ENCODE data around the gene CUEDC1. TPM values are rescaled to one million over a fixed set of nuclear protein-coding genes. Genes with fewer than 3 reads are reported as not detected.

CUEDC1 gene
- total and polyA plus RNA-seq, 2 of the 13 experiments (the other 11 are each of a cell fraction or from before 2014, with no cell fraction given): 7.4 to 12.9 TPM

GRCh38 chr17:57817299-57817698 lies 137.9 kb downstream of the CUEDC1 start:
- no peak for FAIRE-seq
- Histone ChIP-seq H2AFZ (ENCODE audit: low read length) (no peak overlapping the region), H3K9me3 (ENCODE audit: low read length) (no peaks in the 10 kb centered on the region), H3K9ac (ENCODE audit: insufficient read depth, low read depth, low read length) (no peak overlapping the region), H3K4me3 (replicated peaks in 1 of 3; ENCODE audit: insufficient read depth in 1 of 3, low read depth in 2 of 3, low read length in 3 of 3) (no peak overlapping the region), H3K27me3 (ENCODE audit: control insufficient read depth in 1 of 2, insufficient read depth in 2 of 2, low read length in 2 of 2) (peaks cover 3 to 37% of the 10 kb centered on the region in 2 experiments; a peak in 3 of 5 replicates), H3K4me2 (ENCODE audit: low read depth, low read length) (no peak overlapping the region), H3K27ac (ENCODE audit: extremely low read length, insufficient read depth, low read length) (no peak overlapping the region), H3K4me1 (ENCODE audit: insufficient read depth, low read length) (no peaks in the 10 kb centered on the region), H3K79me2 (ENCODE audit: insufficient read depth, low read length) (no peaks in the 10 kb centered on the region), H3K36me3 (replicated peaks in 1 of 2; ENCODE audit: control insufficient read depth in 1 of 2, insufficient read depth in 2 of 2, low read length in 2 of 2) (no peaks in the 10 kb centered on the region), H4K20me1 (ENCODE audit: insufficient read depth, low read length) (no peaks in the 10 kb centered on the region)
- no peak for DNase-seq (ENCODE audit: low spot score)
- peak; percentile 57; the same call in 1 of the 2 replicates for TF ChIP-seq ZNF331 (CRISPR knock-in tag; IDR thresholded peaks at IDR 0.05)
- no peak for TF ChIP-seq ZSCAN30 (CRISPR knock-in tag; IDR thresholded peaks at IDR 0.05)
- WGBS (ENCODE audit: low lambda C conversion rate): 68% methylated on average over 4 of the region's 4 CpGs
- no TSS peak for BruUV-seq (replicated peaks)
- in situ Hi-C loops (cut with HindIII; ENCODE audit: extremely low pct_ligation_motif_present, low pct_unique_long_range_greater_than_20kb): no loop called here
- POLR2A ChIA-PET: no interaction called here
- CTCF ChIA-PET (ENCODE audit: low intra/inter-chr PET ratio, low total read pairs): no interaction called here
- intact Hi-C loops (cut with micrococcal nuclease; ENCODE audit: unreplicated experiment): no loop called here
- no peak for ATAC-seq

- POLR2A ChIA-PET: no interaction called here
- in situ Hi-C loops (cut with HindIII; ENCODE audit: extremely low pct_ligation_motif_present, low pct_unique_long_range_greater_than_20kb): no loop called here
- H3K9ac ChIP-seq (ENCODE audit: insufficient read depth, low read depth, low read length): no peak overlapping the region
- DNase-seq (ENCODE audit: low spot score): no peak
- H3K4me1 ChIP-seq (ENCODE audit: insufficient read depth, low read length): peaks cover 17% of the 10 kb centered on the region
- CTCF ChIA-PET (ENCODE audit: low intra/inter-chr PET ratio, low total read pairs): no interaction called here
- H3K4me2 ChIP-seq (ENCODE audit: low read depth, low read length): no peak overlapping the region
- no peak for ATAC-seq
- no peaks in the 10 kb centered on the region for H4K20me1 ChIP-seq (ENCODE audit: insufficient read depth, low read length)
- intact Hi-C loops (cut with micrococcal nuclease; ENCODE audit: unreplicated experiment): no loop called here
- H3K27ac ChIP-seq (ENCODE audit: extremely low read length, insufficient read depth, low read length): no peak overlapping the region
- no peak overlapping the region for H3K4me3 ChIP-seq (replicated peaks in 1 of 3; ENCODE audit: insufficient read depth in 1 of 3, low read depth in 2 of 3, low read length in 3 of 3)
- H3K9me3 ChIP-seq (ENCODE audit: low read length): no peaks in the 10 kb centered on the region
- BruUV-seq (replicated peaks): no TSS peak
- no peaks in the 10 kb centered on the region for H3K36me3 ChIP-seq (replicated peaks in 1 of 2; ENCODE audit: control insufficient read depth in 1 of 2, insufficient read depth in 2 of 2, low read length in 2 of 2)
- no peak overlapping the region for H2AFZ ChIP-seq (ENCODE audit: low read length)
- FAIRE-seq: no peak
- no peaks in the 10 kb centered on the region for H3K79me2 ChIP-seq (ENCODE audit: insufficient read depth, low read length)
- WGBS (ENCODE audit: low lambda C conversion rate): 0% methylated on average over 1 of the region's 1 CpG
- peaks cover 6 to 44% of the 10 kb centered on the region in 2 experiments; a peak in 3 of 5 replicates for H3K27me3 ChIP-seq (ENCODE audit: control insufficient read depth in 1 of 2, insufficient read depth in 2 of 2, low read length in 2 of 2)
- TF ChIP-seq ZNF331 (CRISPR knock-in tag; IDR thresholded peaks at IDR 0.05) (no peak), ZNF660 (CRISPR knock-in tag; IDR thresholded peaks at IDR 0.05; ENCODE audit: borderline replicate concordance, low read depth) (no peak), TBX3 (IDR thresholded peaks at IDR 0.05; ENCODE audit: borderline replicate concordance) (no peak), ZNF709 (CRISPR knock-in tag; IDR thresholded peaks at IDR 0.05) (no peak), NBN (conservative IDR thresholded peaks at IDR 0.05) (no peak), SP2 (CRISPR knock-in tag; IDR thresholded peaks at IDR 0.05) (no peak), FUBP1 (CRISPR knock-in tag; IDR thresholded peaks at IDR 0.05; ENCODE audit: borderline replicate concordance) (no peak), ZNF619 (CRISPR knock-in tag; IDR thresholded peaks at IDR 0.05) (no peak), ZNF646 (CRISPR knock-in tag; IDR thresholded peaks at IDR 0.05) (no peak), HCFC1 (IDR thresholded peaks at IDR 0.05; ENCODE audit: low read depth, low read length) (no peak), SPEN (CRISPR knock-in tag; IDR thresholded peaks at IDR 0.05; ENCODE audit: low read depth) (no peak)
These were observed 140.8 kb downstream of the CUEDC1 start for GRCh38 chr17:57814421-57814820.

All from HepG2 (cell line).